OCI-LY7 (cell line): ENCODE results near the gene VEGFC. TPM values are rescaled to one million over a fixed set of nuclear protein-coding genes. Genes with fewer than 3 reads are reported as not detected.

Experiments used
- BruUV-seq: library from RNA; stranded (reverse); fragments of 400-500 nt; replicated peaks from 2 replicates; lab custom pipeline; 2021; lab: Mats Ljungman, UMichigan
- CTCF ChIA-PET: fragments of 300-600 bp; sonication (Branson Sonifier 250); formaldehyde crosslinking; loops from one replicate; lab custom pipeline; 2022; ENCODE audit warnings: antibody characterized with exemption; ENCODE audit not compliant: unreplicated experiment; lab: Charles Lee
- POLR2A ChIA-PET: fragments of 300-600 bp; sonication (Branson Sonifier 250); formaldehyde crosslinking; loops from one replicate; lab custom pipeline; 2022; ENCODE audit warnings: antibody characterized with exemption; lab: Charles Lee
- DNase-seq: peaks from one replicate; pipeline ENCODE4 v3.0.0-alpha.2; 2015; ENCODE audit warnings: low spot score
- H2AFZ ChIP-seq: fragments of 200-600 bp; sonication (generic), shearing (Covaris generic); 2 replicates; pipeline ENCODE4 v1.6.1; 2014; ENCODE audit warnings: mild to moderate bottlenecking, antibody characterized with exemption, low read length, moderate library complexity
- H3K27ac ChIP-seq: fragments of 200-600 bp; sonication (generic); 2 replicates; pipeline ENCODE4 v1.5.1; 2014; ENCODE audit warnings: mixed run types, low read depth, mild to moderate bottlenecking, moderate library complexity, low read length, inconsistent platforms; ENCODE audit not compliant: poor library complexity, severe bottlenecking
- H3K36me3 ChIP-seq: fragments of 200-600 bp; sonication (generic); 2 replicates; pipeline ENCODE4 v1.6.1; 2014; ENCODE audit warnings: mild to moderate bottlenecking, antibody characterized with exemption, low read length, moderate library complexity, mixed read lengths; ENCODE audit not compliant: insufficient read depth
- H3K4me1 ChIP-seq: fragments of 200-600 bp; sonication (generic); 2 replicates; pipeline ENCODE4 v1.5.1; 2014; ENCODE audit warnings: mild to moderate bottlenecking, low read length; ENCODE audit not compliant: insufficient read depth, poor library complexity, severe bottlenecking
- H3K4me2 ChIP-seq: fragments of 200-600 bp; sonication (generic); 2 replicates; pipeline ENCODE4 v1.6.1; 2014; ENCODE audit warnings: mild to moderate bottlenecking, low read length
- H3K4me3 ChIP-seq: fragments of 200-600 bp; sonication (generic); 2 replicates; pipeline ENCODE4 v1.5.1; 2014; ENCODE audit warnings: mild to moderate bottlenecking, low read depth, low read length; ENCODE audit not compliant: poor library complexity, severe bottlenecking
- H3K79me2 ChIP-seq: fragments of 200-600 bp; sonication (generic); 2 replicates; pipeline ENCODE4 v1.6.1; 2016; ENCODE audit warnings: low read depth, mild to moderate bottlenecking, low read length, moderate library complexity, mixed read lengths; ENCODE audit not compliant: insufficient read depth
- H3K9me2 ChIP-seq: fragments of 200-600 bp; sonication (generic); 2 replicates; pipeline ENCODE4 v1.6.1; 2016; ENCODE audit warnings: mild to moderate bottlenecking, low read length, mixed read lengths; ENCODE audit not compliant: insufficient read depth
- H3K9me3 ChIP-seq: fragments of 200-600 bp; sonication (generic); 2 replicates; pipeline ENCODE4 v1.6.1; 2014; ENCODE audit warnings: mild to moderate bottlenecking, mixed run types, low read length, mixed read lengths
- H4K20me1 ChIP-seq: fragments of 200-600 bp; sonication (generic); 2 replicates; pipeline ENCODE4 v1.6.1; 2014; ENCODE audit warnings: mild to moderate bottlenecking, antibody characterized with exemption, low read length, moderate library complexity, mixed read lengths; ENCODE audit not compliant: insufficient read depth
- EZH2phosphoT487 ChIP-seq: fragments of 200-600 bp; sonication (generic); IDR thresholded peaks from 2 replicates; pipeline ENCODE4 v1.6.1; 2018; ENCODE audit warnings: low read depth, borderline replicate concordance, mild to moderate bottlenecking, mixed run types, antibody characterized with exemption, low read length, moderate library complexity, mixed read lengths
- intact Hi-C: fragments of 100-400 bp; cut with micrococcal nuclease; formaldehyde crosslinking; loops from one replicate; pipeline ENCODE4 v1.10.0; 2022; ENCODE audit not compliant: unreplicated experiment
- total RNA-seq, 2 experiments: library from RNA; depleted of rRNA in 1 of 2; stranded (reverse); fragments of >200 nt in 1 of 2; shearing (Covaris generic) in 1 of 2; gene quantifications; 2 replicates each; pipeline ENCODE4 v1.2.3, GENCODE V29; 2014 to 2022
- TF ChIP-seq, protein P1 (sequence below): fragments of 200-600 bp; sonication (generic); conservative IDR thresholded peaks from 2 replicates; pipeline ENCODE4 v1.5.1; 2014; ENCODE audit warnings: mild to moderate bottlenecking, antibody characterized with exemption, low read length, moderate library complexity, mixed read lengths

VEGFC gene
- total RNA-seq, 2 experiments from 2014 or later = not detected

- no peaks in the 10 kb centered on the region for H3K36me3 ChIP-seq
- no peak overlapping the region for H3K4me2 ChIP-seq
- H3K27ac ChIP-seq = no peak overlapping the region
- H3K4me3 ChIP-seq = no peak overlapping the region
- no peak for DNase-seq
- POLR2A ChIA-PET = no interaction called here
- CTCF ChIA-PET = no interaction called here
- no peaks in the 10 kb centered on the region for H3K9me2 ChIP-seq
- BruUV-seq = no TSS peak
- H3K79me2 ChIP-seq = no peaks in the 10 kb centered on the region
- TF ChIP-seq, protein P1, sequence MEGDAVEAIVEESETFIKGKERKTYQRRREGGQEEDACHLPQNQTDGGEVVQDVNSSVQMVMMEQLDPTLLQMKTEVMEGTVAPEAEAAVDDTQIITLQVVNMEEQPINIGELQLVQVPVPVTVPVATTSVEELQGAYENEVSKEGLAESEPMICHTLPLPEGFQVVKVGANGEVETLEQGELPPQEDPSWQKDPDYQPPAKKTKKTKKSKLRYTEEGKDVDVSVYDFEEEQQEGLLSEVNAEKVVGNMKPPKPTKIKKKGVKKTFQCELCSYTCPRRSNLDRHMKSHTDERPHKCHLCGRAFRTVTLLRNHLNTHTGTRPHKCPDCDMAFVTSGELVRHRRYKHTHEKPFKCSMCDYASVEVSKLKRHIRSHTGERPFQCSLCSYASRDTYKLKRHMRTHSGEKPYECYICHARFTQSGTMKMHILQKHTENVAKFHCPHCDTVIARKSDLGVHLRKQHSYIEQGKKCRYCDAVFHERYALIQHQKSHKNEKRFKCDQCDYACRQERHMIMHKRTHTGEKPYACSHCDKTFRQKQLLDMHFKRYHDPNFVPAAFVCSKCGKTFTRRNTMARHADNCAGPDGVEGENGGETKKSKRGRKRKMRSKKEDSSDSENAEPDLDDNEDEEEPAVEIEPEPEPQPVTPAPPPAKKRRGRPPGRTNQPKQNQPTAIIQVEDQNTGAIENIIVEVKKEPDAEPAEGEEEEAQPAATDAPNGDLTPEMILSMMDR = no peak
- no peak for TF ChIP-seq EZH2phosphoT487
- H3K4me1 ChIP-seq = no peaks in the 10 kb centered on the region
- intact Hi-C loops = no loop called here
- H3K9me3 ChIP-seq = no peaks in the 10 kb centered on the region
- no peaks in the 10 kb centered on the region for H4K20me1 ChIP-seq
- H2AFZ ChIP-seq = no peak overlapping the region
Observed at GRCh38 chr4:176800891-176801534, 8.3 kb upstream of the VEGFC start.

DNA sequence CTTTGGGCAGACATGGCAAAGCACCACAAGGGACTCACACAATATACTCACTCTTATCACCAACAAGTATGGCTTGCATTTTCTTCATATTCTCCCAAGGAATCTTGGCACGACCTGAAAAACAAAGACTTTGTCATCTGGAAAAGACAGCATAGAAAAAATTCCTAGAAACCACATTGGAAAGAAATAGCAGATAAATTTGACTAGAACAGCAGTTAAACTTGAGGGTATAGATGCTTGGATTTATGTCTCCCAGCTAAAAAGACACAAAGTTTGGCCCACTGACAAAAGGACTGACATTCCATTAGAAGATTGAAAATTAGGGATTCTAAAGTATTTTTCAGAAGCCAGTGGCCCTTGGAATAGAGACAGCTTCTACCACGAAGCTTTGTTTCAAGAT is 6.9 kb upstream of the VEGFC start:
- Histone ChIP-seq H3K4me2 (no peak overlapping the region), H3K4me3 (no peak overlapping the region), H3K4me1 (no peaks in the 10 kb centered on the region), H3K9me2 (no peaks in the 10 kb centered on the region), H3K79me2 (no peaks in the 10 kb centered on the region), H3K27ac (no peak overlapping the region), H3K36me3 (no peaks in the 10 kb centered on the region), H2AFZ (no peak overlapping the region), H3K9me3 (no peaks in the 10 kb centered on the region), H4K20me1 (no peaks in the 10 kb centered on the region)
- DNase-seq = no peak
- intact Hi-C loops = no loop called here
- ChIA-PET CTCF (no interaction called here), POLR2A (no interaction called here)
- TF ChIP-seq, protein P1 = no peak
- no peak for TF ChIP-seq EZH2phosphoT487
- no TSS peak for BruUV-seq

DNA sequence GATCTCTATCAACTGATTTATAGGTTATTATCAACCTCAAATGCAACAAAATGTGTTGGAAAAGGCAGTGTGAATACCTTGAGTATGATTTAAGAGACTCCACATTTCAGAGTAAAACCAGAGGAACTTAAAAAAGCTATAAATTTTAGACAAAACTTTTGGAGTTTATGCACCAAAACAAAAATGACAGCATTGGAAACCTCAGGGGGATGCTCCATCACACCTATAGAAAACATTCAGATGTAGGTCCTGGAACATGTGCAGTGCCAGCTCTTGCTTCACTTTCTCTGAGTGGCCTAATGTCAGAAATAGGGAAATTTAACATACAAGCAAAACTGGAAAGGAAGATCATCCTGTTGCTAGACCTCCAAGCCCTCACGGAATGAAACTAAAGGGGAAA is 5.8 kb upstream of the VEGFC start:
- Histone ChIP-seq H3K9me3 (no peaks in the 10 kb centered on the region), H2AFZ (no peak overlapping the region), H3K9me2 (no peaks in the 10 kb centered on the region), H4K20me1 (no peaks in the 10 kb centered on the region), H3K79me2 (no peaks in the 10 kb centered on the region), H3K36me3 (no peaks in the 10 kb centered on the region), H3K27ac (no peak overlapping the region), H3K4me3 (no peak overlapping the region), H3K4me2 (no peak overlapping the region), H3K4me1 (no peaks in the 10 kb centered on the region)
- intact Hi-C loops = no loop called here
- BruUV-seq = no TSS peak
- ChIA-PET POLR2A (interaction anchor here (0.6 to 0.7 kb wide), 2 partner anchors 14 to 838 kb away, joined by 3 to 4 read pairs; no protein-coding TSS in a partner anchor), CTCF (no interaction called here)
- no peak for TF ChIP-seq EZH2phosphoT487
- TF ChIP-seq, protein P1 = no peak
- no peak for DNase-seq
